Neural crest cell (in vitro differentiated cells): Measurements from ENCODE around the gene VASP. TPM values are rescaled to one million over a fixed set of nuclear protein-coding genes. Genes with fewer than 3 reads are reported as not detected.

Source experiments
- DNase-seq: peaks from one replicate; pipeline ENCODE4 v3.0.0; 2021; ENCODE audit warnings: low read depth, mixed read lengths, low spot score
- H3K27ac Mint-ChIP-seq: one replicate; pipeline ENCODE4 v1.8.0; 2021; ENCODE audit warnings: mild to moderate bottlenecking, mixed read lengths; ENCODE audit not compliant: unreplicated experiment
- H3K27me3 Mint-ChIP-seq: 2 replicates; pipeline ENCODE4 v1.8.0; 2021; ENCODE audit warnings: low read depth, mild to moderate bottlenecking, mixed read lengths
- H3K36me3 Mint-ChIP-seq: 2 replicates; pipeline ENCODE4 v1.8.0; 2021; ENCODE audit warnings: low read depth, mild to moderate bottlenecking, mixed read lengths
- H3K4me1 Mint-ChIP-seq: 2 replicates; pipeline ENCODE4 v1.8.0; 2021; ENCODE audit warnings: mixed read lengths
- H3K4me3 Mint-ChIP-seq: one replicate; pipeline ENCODE4 v1.8.0; 2021; ENCODE audit warnings: mild to moderate bottlenecking, mixed read lengths
- H3K9me3 Mint-ChIP-seq: 2 replicates; pipeline ENCODE4 v1.8.0; 2021; ENCODE audit warnings: mixed read lengths
- CTCF ChIP-seq: fragments of 200-600 bp; sonication (generic); conservative IDR thresholded peaks from 2 replicates; pipeline ENCODE4 v1.5.0; 2021; ENCODE audit warnings: antibody characterized with exemption, mild to moderate bottlenecking
- total RNA-seq: library from RNA; stranded (reverse); gene quantifications from 2 replicates; pipeline ENCODE4 v1.2.1, GENCODE V29; 2021

Gene VASP
- total RNA-seq, 1 donor from 2014 or later: 49.9 TPM

GRCh38 chr19:45542234-45542668 is 35.0 kb downstream of the VASP start:
- H3K27me3 Mint-ChIP-seq: no peaks in the 10 kb centered on the region
- H3K9me3 Mint-ChIP-seq: no peaks in the 10 kb centered on the region
- H3K36me3 Mint-ChIP-seq: no peaks in the 10 kb centered on the region
- H3K27ac Mint-ChIP-seq: no peak overlapping the region
- peaks cover 7% of the 10 kb centered on the region for H3K4me1 Mint-ChIP-seq
- DNase-seq: no peak
- no peak overlapping the region for H3K4me3 Mint-ChIP-seq
- TF ChIP-seq CTCF: no peak

GRCh38 chr19:45547211-45547770 is 40.0 kb downstream of the VASP start:
- no peak overlapping the region for H3K4me3 Mint-ChIP-seq
- no peak for TF ChIP-seq CTCF
- no peak overlapping the region for H3K27ac Mint-ChIP-seq
- H3K4me1 Mint-ChIP-seq: peaks cover 7% of the 10 kb centered on the region
- H3K27me3 Mint-ChIP-seq: no peaks in the 10 kb centered on the region
- no peaks in the 10 kb centered on the region for H3K9me3 Mint-ChIP-seq
- H3K36me3 Mint-ChIP-seq: no peaks in the 10 kb centered on the region
- no peak for DNase-seq

- Mint-ChIP-seq H3K9me3 (no peaks in the 10 kb centered on the region), H3K36me3 (no peaks in the 10 kb centered on the region), H3K4me3 (no peak overlapping the region), H3K4me1 (peaks cover 7% of the 10 kb centered on the region), H3K27ac (no peak overlapping the region), H3K27me3 (no peaks in the 10 kb centered on the region)
- DNase-seq: no peak
- no peak for TF ChIP-seq CTCF
Observed at GRCh38 chr19:45547965-45548609, 40.8 kb downstream of the VASP start.

GRCh38 chr19:45553464-45553863 is 46.2 kb downstream of the VASP start:
- no peak for TF ChIP-seq CTCF
- no peaks in the 10 kb centered on the region for H3K27me3 Mint-ChIP-seq
- no peak for DNase-seq
- H3K4me3 Mint-ChIP-seq: no peak overlapping the region
- H3K27ac Mint-ChIP-seq: no peak overlapping the region
- peaks cover 3% of the 10 kb centered on the region for H3K4me1 Mint-ChIP-seq
- no peaks in the 10 kb centered on the region for H3K36me3 Mint-ChIP-seq
- H3K9me3 Mint-ChIP-seq: no peaks in the 10 kb centered on the region

GRCh38 chr19:45554481-45554880 is 47.2 kb downstream of the VASP start:
- TF ChIP-seq CTCF: no peak
- Mint-ChIP-seq H3K36me3 (no peaks in the 10 kb centered on the region), H3K27me3 (no peaks in the 10 kb centered on the region), H3K4me1 (peaks cover 5% of the 10 kb centered on the region), H3K27ac (no peak overlapping the region), H3K9me3 (no peaks in the 10 kb centered on the region), H3K4me3 (no peak overlapping the region)
- DNase-seq: no peak
